GM12878 (cell line): ENCODE measurements around the gene EIF4EBP2. TPM values are rescaled to one million over a fixed set of nuclear protein-coding genes. Genes with fewer than 3 reads are reported as not detected.

Experiments used
- ATAC-seq: fragments of 200-7000 bp; cut with Tn5 transposase; 3 replicates; pipeline ENCODE4 v1.9.1; 2020; ENCODE audit warnings: mild to moderate bottlenecking, moderate library complexity
- BruUV-seq: library from RNA; stranded (reverse); fragments of 400-500 nt; replicated peaks from 2 replicates; lab custom pipeline; 2021; lab: Mats Ljungman, UMichigan
- CTCF ChIA-PET: fragments of 300-600 bp; sonication (Branson Sonifier 250); formaldehyde crosslinking; extraction: SDS; loops from one replicate; lab custom pipeline; 2021; ENCODE audit warnings: inconsistent platforms; lab: Yijun Ruan, JAX
- POLR2A ChIA-PET: fragments of 350-600 bp; formaldehyde crosslinking; extraction: SDS; loops from one replicate; lab custom pipeline; 2021; ENCODE audit warnings: inconsistent platforms; lab: Charles Lee
- RAD21 ChIA-PET: fragments of 300-600 bp; sonication (Branson Sonifier 250); formaldehyde crosslinking; loops from one replicate; lab custom pipeline; 2023; ENCODE audit warnings: antibody characterized with exemption; ENCODE audit not compliant: unreplicated experiment; lab: Charles Lee
- SMC1A ChIA-PET: fragments of 300-600 bp; sonication (Branson Sonifier 250); formaldehyde crosslinking; loops from one replicate; lab custom pipeline; 2023; ENCODE audit not compliant: unreplicated experiment, uncharacterized antibody; lab: Charles Lee
- DNase-seq: peaks from one replicate; pipeline ENCODE4 v3.0.0-alpha.2; 2011; ENCODE audit warnings: low read depth, low spot score
- FAIRE-seq: peaks from 3 replicates; lab custom pipeline; 2011; peaks lifted over from hg19 to GRCh38; lab: Jason Lieb, UNC
- H2AFZ ChIP-seq: 2 replicates; pipeline ENCODE4 v1.6.0; 2011; ENCODE audit warnings: low read depth, low read length, control low read depth; ENCODE audit not compliant: control insufficient read depth
- H3K27ac ChIP-seq: 2 replicates; pipeline ENCODE4 v1.5.1; 2011; ENCODE audit warnings: control low read depth; ENCODE audit not compliant: control insufficient read depth, insufficient read depth
- H3K27me3 ChIP-seq, 2 experiments: replicated peaks in 1 of 2; 2 replicates each; pipeline versions ENCODE4 v1.6.0 to v1.6.1; 2011; ENCODE audit warnings: low read length in 1 of 2; ENCODE audit not compliant: control insufficient read depth in 2 of 2, insufficient read depth in 2 of 2
- H3K36me3 ChIP-seq, 2 experiments: 2 replicates each; pipeline ENCODE4 v1.5.1; 2011; ENCODE audit warnings: low read length in 1 of 2; ENCODE audit not compliant: control insufficient read depth in 2 of 2, insufficient read depth in 2 of 2
- H3K4me1 ChIP-seq: 2 replicates; pipeline ENCODE4 v1.6.1; 2011; ENCODE audit warnings: mild to moderate bottlenecking, low read length, moderate library complexity, mixed read lengths; ENCODE audit not compliant: control insufficient read depth, insufficient read depth
- H3K4me2 ChIP-seq: 2 replicates; pipeline ENCODE4 v1.6.0; 2011; ENCODE audit warnings: control low read depth; ENCODE audit not compliant: control insufficient read depth, insufficient read depth
- H3K4me3 ChIP-seq: fragments of 200-600 bp; sonication (generic); 2 replicates; pipeline ENCODE4 v1.5.1; 2016
- H3K79me2 ChIP-seq: 2 replicates; pipeline ENCODE4 v1.6.0; 2011; ENCODE audit warnings: low read length; ENCODE audit not compliant: control insufficient read depth, insufficient read depth
- H3K9ac ChIP-seq: 2 replicates; pipeline ENCODE4 v1.8.0; 2011; ENCODE audit warnings: low read length, control low read depth, mixed read lengths; ENCODE audit not compliant: control insufficient read depth, insufficient read depth
- H3K9me3 ChIP-seq: replicated peaks from 3 replicates; pipeline ENCODE4 v1.5.1; 2011; ENCODE audit warnings: mild to moderate bottlenecking, low read length; ENCODE audit not compliant: control insufficient read depth, insufficient read depth
- H4K20me1 ChIP-seq: 2 replicates; pipeline ENCODE4 v1.6.0; 2011; ENCODE audit not compliant: control insufficient read depth, insufficient read depth
- BACH1 ChIP-seq: fragments of 450-650 bp; IDR thresholded peaks from 2 replicates; pipeline ENCODE4 v1.6.1; 2017; ENCODE audit warnings: mild to moderate bottlenecking, borderline replicate concordance
- CBX5 ChIP-seq: sonication (generic); IDR thresholded peaks from 2 replicates; pipeline ENCODE4 v1.6.1; 2016; ENCODE audit warnings: low read depth, moderate library complexity, mild to moderate bottlenecking, inconsistent platforms
- E2F4 ChIP-seq: IDR thresholded peaks from 2 replicates; pipeline ENCODE4 v1.6.1; 2012; ENCODE audit warnings: low read depth, low read length, improper control_type of control experiment
- HDAC2 ChIP-seq: fragments of 200-600 bp; sonication (generic); IDR thresholded peaks from 2 replicates; pipeline ENCODE4 v1.6.1; 2017
- IKZF1 ChIP-seq: fragments of 450-650 bp; conservative IDR thresholded peaks from 2 replicates; pipeline ENCODE4 v1.6.1; 2017; ENCODE audit warnings: antibody characterized with exemption, mild to moderate bottlenecking
- IRF5 ChIP-seq: fragments of 450-650 bp; IDR thresholded peaks from 2 replicates; pipeline ENCODE4 v1.6.1; 2017; ENCODE audit warnings: borderline replicate concordance
- KAT2A ChIP-seq: conservative IDR thresholded peaks from 2 replicates; pipeline ENCODE4 v1.6.1; 2011; ENCODE audit warnings: low read depth, low read length; ENCODE audit not compliant: control insufficient read depth
- LARP7 ChIP-seq: fragments of 450-650 bp; IDR thresholded peaks from 2 replicates; pipeline ENCODE4 v1.6.1; 2017; ENCODE audit warnings: mild to moderate bottlenecking
- MEF2B ChIP-seq: fragments of 450-650 bp; IDR thresholded peaks from 2 replicates; pipeline ENCODE4 v1.6.1; 2018; ENCODE audit warnings: mild to moderate bottlenecking, moderate library complexity; ENCODE audit not compliant: partially characterized antibody, poor library complexity, severe bottlenecking
- PBX3 ChIP-seq: IDR thresholded peaks from 2 replicates; pipeline ENCODE4 v1.6.1; 2011; ENCODE audit warnings: mild to moderate bottlenecking, low read depth, low read length, moderate library complexity; ENCODE audit not compliant: insufficient replicate concordance
- RFX5 ChIP-seq: IDR thresholded peaks from 2 replicates; pipeline ENCODE4 v1.6.1; 2011; ENCODE audit warnings: low read depth, low read length, improper control_type of control experiment
- ZBTB40 ChIP-seq: fragments of 450-650 bp; IDR thresholded peaks from 2 replicates; pipeline ENCODE4 v1.6.1; 2016; ENCODE audit warnings: mild to moderate bottlenecking, moderate library complexity, borderline replicate concordance
- WGBS: methylation state at CpG from one replicate; pipeline ENCODE4 v1.1.6; 2016; ENCODE audit warnings: low lambda C conversion rate; ENCODE audit not compliant: insufficient replicate concordance, insufficient coverage; ENCODE audit errors: missing lambda C conversion rate; 5-methylcytosine and 5-hydroxymethylcytosine counted together
- in situ Hi-C: fragments of 300-500 bp; cut with MboI; formaldehyde crosslinking; loops from 9 replicates; pipeline ENCODE4 v1.14.3; 2018; ENCODE audit warnings: mixed read lengths
- intact Hi-C: fragments of 100-400 bp; cut with micrococcal nuclease; formaldehyde crosslinking; loops from one replicate; pipeline ENCODE4 v1.14.2; 2022; ENCODE audit not compliant: unreplicated experiment
- polyA plus RNA-seq, 11 experiments: library from polyadenylated mRNA; depleted of rRNA in 4 of 11; unstranded in 6 of 11; stranded (reverse) in 5 of 11; fragments of >200 nt; fragmentation: Nextera tagmentation in 4 of 11; fragmentation: Illumina TruSeq in 1 of 11; extraction: Ambion mirVana in 4 of 11; extraction: Trizol in 1 of 11; gene quantifications; 1 replicate in 1 of 11; 2 replicates in 10 of 11; pipeline versions ENCODE4 v1.2.1 to v1.2.3, GENCODE V29; 2011 to 2016; ENCODE audit warnings: inconsistent platforms in 2 of 11, missing spikeins in 2 of 11, low read depth in 1 of 11
- total RNA-seq, 4 experiments: library from RNA; depleted of rRNA in 3 of 4; stranded (reverse); fragments of >200 nt in 3 of 4; fragmentation: Illumina TruSeq in 1 of 4; extraction: Trizol in 1 of 4; gene quantifications; 2 replicates each; pipeline versions ENCODE4 v1.2.1 to v1.2.3, GENCODE V29; 2013 to 2021

EIF4EBP2 gene
- total and polyA plus RNA-seq, 10 of the 15 experiments (the other 5 are each of a cell fraction or from before 2014, with no cell fraction given), result 14.4 to 51.3 (median 28.9) TPM

GRCh38 chr10:70457759-70458305, 53.9 kb downstream of the EIF4EBP2 start:
- Histone ChIP-seq H3K36me3 (no peaks in the 10 kb centered on the region), H3K79me2 (no peaks in the 10 kb centered on the region), H3K27ac (no peak overlapping the region), H4K20me1 (no peaks in the 10 kb centered on the region), H3K4me3 (no peak overlapping the region), H3K4me2 (no peak overlapping the region), H3K4me1 (no peaks in the 10 kb centered on the region), H3K9ac (no peak overlapping the region), H3K9me3 (no peaks in the 10 kb centered on the region), H2AFZ (no peak overlapping the region), H3K27me3 (peaks cover 3 to 5% of the 10 kb centered on the region in 2 experiments; a peak in 3 of 4 replicates)
- ChIA-PET SMC1A (interaction anchor here (0.7 kb wide), 1 partner anchor 65 kb away, joined by 3 read pairs; no protein-coding TSS in a partner anchor), POLR2A (interaction anchor here (0.8 kb wide), 1 partner anchor 86 kb away, joined by 3 read pairs; no protein-coding TSS in a partner anchor), CTCF (no interaction called here), RAD21 (no interaction called here)
- no peak for DNase-seq
- intact Hi-C loops, result no loop called here
- in situ Hi-C loops, result no loop called here
- TF ChIP-seq E2F4 (no peak), BACH1 (no peak), PBX3 (no peak), RFX5 (no peak), LARP7 (no peak), HDAC2 (no peak), MEF2B (no peak), IKZF1 (no peak), KAT2A (no peak), ZBTB40 (no peak), IRF5 (no peak), CBX5 (no peak)
- no peak for ATAC-seq
- FAIRE-seq, result no peak
- BruUV-seq, result no TSS peak
- WGBS, result 62% methylated on average over 17 of the region's 17 CpGs
